Type B pancreatic cell (in vitro differentiated cells): ENCODE measurements around the gene MEG3. TPM values are rescaled to one million over a fixed set of nuclear protein-coding genes. Genes with fewer than 3 reads are reported as not detected.

Experiments used
- DNase-seq: peaks from one replicate; pipeline ENCODE4 v3.0.0; 2021; ENCODE audit warnings: mixed read lengths; ENCODE audit not compliant: unreplicated experiment; ENCODE audit errors: extremely low spot score
- H3K27ac Mint-ChIP-seq: 2 replicates; pipeline ENCODE4 v1.8.0; 2021; ENCODE audit warnings: mild to moderate bottlenecking, mixed read lengths
- H3K27me3 Mint-ChIP-seq: 2 replicates; pipeline ENCODE4 v1.8.0; 2021; ENCODE audit warnings: mixed read lengths
- H3K36me3 Mint-ChIP-seq: 2 replicates; pipeline ENCODE4 v1.8.0; 2021; ENCODE audit warnings: mixed read lengths
- H3K4me1 Mint-ChIP-seq: one replicate; pipeline ENCODE4 v1.8.0; 2021; ENCODE audit warnings: mixed read lengths; ENCODE audit not compliant: unreplicated experiment
- H3K4me3 Mint-ChIP-seq: 2 replicates; pipeline ENCODE4 v1.8.0; 2021; ENCODE audit warnings: mild to moderate bottlenecking, mixed read lengths
- H3K9me3 Mint-ChIP-seq: 2 replicates; pipeline ENCODE4 v1.8.0; 2021; ENCODE audit warnings: mixed read lengths
- total RNA-seq: library from RNA; stranded (reverse); gene quantifications from 2 replicates; pipeline ENCODE4 v1.2.1, GENCODE V29; 2021; ENCODE audit warnings: low replicate concordance
- TF ChIP-seq, protein P1 (sequence below): fragments of 200-600 bp; sonication (generic); conservative IDR thresholded peaks from 2 replicates; pipeline ENCODE4 v1.5.0; 2021; ENCODE audit warnings: antibody characterized with exemption, mild to moderate bottlenecking

Gene MEG3
- total RNA-seq, 1 donor from 2014 or later, result 0.68 TPM

DNA sequence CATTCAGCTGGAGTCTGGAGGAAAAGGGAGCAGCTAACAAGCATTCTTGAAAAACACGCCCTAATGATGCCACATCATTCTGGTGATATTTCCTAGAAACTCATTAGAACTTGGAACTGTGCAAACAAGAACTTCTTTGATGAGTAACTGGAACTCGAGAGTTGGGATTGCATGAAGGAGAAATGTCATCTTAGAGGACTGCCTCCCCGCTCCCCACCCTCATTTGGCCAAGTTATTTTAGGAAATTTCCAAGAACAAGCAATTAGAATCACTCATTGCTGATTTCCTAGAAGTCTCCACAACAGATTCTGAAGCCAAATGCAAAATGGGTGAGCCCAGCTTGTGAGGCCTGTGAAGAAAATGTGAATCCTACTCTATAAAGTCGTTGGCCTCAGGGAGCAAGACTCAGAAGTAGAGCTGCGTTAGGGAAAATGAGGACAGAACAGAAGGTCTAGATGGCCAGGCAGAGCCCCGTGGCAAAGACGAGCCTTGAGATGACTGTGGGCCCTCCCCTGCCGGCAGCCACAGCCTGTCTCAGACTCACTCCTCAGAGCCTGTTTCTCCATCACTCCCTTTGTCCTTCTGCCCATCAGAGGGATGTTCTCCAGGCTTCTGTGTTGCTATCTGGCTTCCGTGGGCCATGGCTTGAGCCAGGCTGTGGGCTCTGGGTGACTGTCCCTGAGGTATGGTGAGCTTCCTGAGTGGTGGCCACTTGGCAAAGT, 39.2 kb downstream of the MEG3 start:
- no peak overlapping the region for H3K27ac Mint-ChIP-seq
- TF ChIP-seq, protein P1, sequence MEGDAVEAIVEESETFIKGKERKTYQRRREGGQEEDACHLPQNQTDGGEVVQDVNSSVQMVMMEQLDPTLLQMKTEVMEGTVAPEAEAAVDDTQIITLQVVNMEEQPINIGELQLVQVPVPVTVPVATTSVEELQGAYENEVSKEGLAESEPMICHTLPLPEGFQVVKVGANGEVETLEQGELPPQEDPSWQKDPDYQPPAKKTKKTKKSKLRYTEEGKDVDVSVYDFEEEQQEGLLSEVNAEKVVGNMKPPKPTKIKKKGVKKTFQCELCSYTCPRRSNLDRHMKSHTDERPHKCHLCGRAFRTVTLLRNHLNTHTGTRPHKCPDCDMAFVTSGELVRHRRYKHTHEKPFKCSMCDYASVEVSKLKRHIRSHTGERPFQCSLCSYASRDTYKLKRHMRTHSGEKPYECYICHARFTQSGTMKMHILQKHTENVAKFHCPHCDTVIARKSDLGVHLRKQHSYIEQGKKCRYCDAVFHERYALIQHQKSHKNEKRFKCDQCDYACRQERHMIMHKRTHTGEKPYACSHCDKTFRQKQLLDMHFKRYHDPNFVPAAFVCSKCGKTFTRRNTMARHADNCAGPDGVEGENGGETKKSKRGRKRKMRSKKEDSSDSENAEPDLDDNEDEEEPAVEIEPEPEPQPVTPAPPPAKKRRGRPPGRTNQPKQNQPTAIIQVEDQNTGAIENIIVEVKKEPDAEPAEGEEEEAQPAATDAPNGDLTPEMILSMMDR, result no peak
- peaks cover 2% of the 10 kb centered on the region for H3K27me3 Mint-ChIP-seq
- no peaks in the 10 kb centered on the region for H3K36me3 Mint-ChIP-seq
- H3K9me3 Mint-ChIP-seq, result no peaks in the 10 kb centered on the region
- no peak overlapping the region for H3K4me3 Mint-ChIP-seq
- no peaks in the 10 kb centered on the region for H3K4me1 Mint-ChIP-seq
- no peak for DNase-seq

DNA sequence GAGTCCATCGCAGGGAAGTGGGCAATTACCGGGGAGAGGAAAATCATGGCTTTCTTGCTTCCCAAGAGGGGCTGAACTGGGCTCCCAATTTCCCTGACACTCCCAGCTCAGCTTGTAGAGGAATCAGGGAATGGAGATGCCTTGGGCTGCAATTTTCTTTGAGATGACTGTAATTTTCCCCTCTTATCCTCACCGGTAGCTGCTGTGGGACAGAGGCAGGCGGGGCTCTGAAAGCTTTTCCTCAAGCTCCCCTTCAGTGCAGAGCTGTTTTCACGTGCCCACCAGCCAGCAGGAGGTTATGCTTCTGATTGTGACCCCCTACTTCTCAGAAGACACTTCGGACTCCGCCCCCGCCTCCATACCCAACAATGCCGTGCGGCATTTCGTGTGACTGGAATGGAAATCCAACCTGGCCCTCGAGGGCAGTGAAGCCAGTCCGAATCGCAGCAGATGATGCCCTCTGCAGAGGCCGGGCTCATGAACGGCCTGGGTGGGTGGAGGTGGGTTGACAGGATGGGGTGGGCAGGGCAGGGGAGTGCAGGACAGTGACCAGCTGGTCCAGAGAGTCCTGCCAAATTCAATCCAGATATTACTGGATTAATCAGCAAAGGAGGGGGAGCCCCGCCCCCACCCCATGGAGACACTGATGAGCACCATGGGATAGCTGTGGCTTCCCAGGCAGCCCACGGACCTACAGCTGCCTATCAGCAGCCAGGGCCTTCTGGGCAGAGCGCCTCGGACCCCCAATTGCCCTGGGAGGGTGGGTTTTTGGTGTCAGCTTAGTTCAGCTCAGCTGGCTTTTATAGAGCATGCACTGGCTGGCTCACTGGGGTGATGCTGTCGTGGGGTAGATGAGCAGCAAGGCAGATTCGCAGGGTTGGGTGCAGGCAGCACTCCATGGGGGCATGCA, 40.0 kb downstream of the MEG3 start:
- Mint-ChIP-seq H3K27me3 (peaks cover 2% of the 10 kb centered on the region), H3K4me3 (no peak overlapping the region), H3K36me3 (no peaks in the 10 kb centered on the region), H3K4me1 (no peaks in the 10 kb centered on the region), H3K9me3 (no peaks in the 10 kb centered on the region), H3K27ac (no peak overlapping the region)
- DNase-seq, result no peak
- TF ChIP-seq, protein P1, result no peak

DNA sequence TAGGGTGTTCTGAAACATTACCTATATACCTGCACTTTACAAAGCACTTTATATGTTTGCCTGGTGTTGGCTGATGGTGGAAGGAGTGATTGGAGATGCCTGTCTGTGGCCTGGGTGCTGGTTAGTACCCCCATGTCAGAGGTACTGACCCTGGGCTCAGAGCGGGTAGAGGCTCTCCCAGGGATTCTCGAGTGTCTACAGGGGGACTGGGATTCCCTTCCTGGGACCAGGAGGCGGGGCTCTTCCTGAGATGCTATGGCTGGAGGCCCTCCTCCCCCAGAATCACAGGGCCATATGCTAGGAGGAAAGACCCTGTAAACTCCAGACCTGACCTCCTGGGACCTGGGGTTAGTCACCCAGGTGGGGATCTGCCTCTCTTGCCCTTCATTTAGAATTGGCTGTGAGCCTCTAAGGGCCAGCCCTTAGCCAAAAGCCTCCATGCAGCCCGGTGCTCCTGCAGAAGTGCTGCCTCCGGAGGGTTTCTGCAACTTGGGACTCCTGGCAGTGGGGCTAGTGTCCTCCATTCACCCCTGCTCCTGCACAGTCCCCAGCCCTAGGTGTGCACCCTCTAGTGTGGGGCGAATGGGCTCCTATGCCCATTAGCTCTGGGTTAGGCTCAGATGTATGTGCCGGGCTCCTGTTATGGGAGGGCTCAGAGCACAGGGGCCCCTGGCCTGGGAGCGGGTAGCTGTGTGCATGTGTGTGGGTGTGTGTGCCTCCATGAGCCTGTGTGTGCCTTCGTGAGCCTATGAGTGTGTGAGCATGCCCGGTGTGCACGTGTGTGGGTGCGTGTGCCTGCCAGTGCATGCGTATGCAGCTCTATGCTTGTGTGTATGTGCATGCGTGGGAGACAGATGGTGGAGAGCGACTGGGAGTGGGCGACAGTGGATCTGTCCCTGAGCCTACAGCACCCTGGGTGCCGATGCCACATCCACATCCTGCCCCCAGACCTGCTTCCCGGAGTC, 41.0 kb downstream of the MEG3 start:
- Mint-ChIP-seq H3K4me1 (no peaks in the 10 kb centered on the region), H3K4me3 (no peak overlapping the region), H3K27ac (no peak overlapping the region)

DNA sequence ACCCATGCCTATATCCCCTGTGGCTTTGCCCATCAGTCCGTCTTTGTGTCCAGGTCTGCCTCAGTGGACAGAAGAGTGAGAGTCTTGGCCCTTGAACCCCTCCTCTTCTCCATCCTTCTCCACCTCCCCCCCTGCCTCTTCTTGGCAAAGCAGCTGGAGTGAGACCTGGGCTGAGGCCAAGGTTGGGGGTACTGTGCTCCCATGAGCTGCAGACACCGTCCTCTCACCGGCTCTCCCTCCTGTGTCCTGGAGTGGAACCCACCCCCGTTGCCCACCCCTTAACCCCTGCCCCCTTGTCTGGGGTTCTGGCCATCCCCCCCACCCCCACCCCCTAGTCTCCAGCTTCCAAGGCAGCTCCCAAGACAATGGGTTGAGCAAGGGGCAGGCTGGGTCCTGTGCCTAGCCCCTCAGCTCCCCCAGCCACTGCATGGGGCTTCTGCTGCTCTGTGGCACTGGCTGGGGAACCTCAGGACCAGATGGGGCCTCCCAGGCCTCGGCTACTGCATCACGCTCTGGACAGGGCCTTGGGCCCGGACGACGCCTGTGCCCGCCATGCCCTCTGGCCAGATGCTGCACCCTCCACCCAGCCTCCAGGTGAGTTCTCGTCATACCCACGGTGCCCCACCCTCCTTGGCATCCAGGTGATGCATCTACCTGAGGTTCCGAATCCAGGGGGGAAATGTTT, 41.9 kb downstream of the MEG3 start:
- no peak for DNase-seq
- Mint-ChIP-seq H3K36me3 (no peaks in the 10 kb centered on the region), H3K4me1 (no peaks in the 10 kb centered on the region), H3K27me3 (peaks cover 4% of the 10 kb centered on the region), H3K27ac (no peak overlapping the region), H3K9me3 (peaks cover 5% of the 10 kb centered on the region), H3K4me3 (no peak overlapping the region)
- TF ChIP-seq, protein P1, result no peak

More for the DNA sequence above, 41.0 kb downstream of the MEG3 start:
- no peaks in the 10 kb centered on the region for H3K36me3 Mint-ChIP-seq
- TF ChIP-seq, protein P1, result no peak
- no peak for DNase-seq
- H3K9me3 Mint-ChIP-seq, result peaks cover under 1% of the 10 kb centered on the region
- H3K27me3 Mint-ChIP-seq, result peaks cover 2% of the 10 kb centered on the region
